ENCODE data around the gene TMEM92.

Gene TMEM92

GRCh38 chr17:50274142-50274896 is at the start of gene TMEM92:
Gene TMEM92, plus strand, starts transcription at chr17:50274466. Its CDS starts 36 bp downstream, at chr17:50274502.
- Histone ChIP-seq H3K4me2 (peak within 1 kb of the TSS; percentile 76 to 95 (median 92)), H3K9me3 (replicated peaks in 1 of 11) (no peaks in the 10 kb centered on the region), H4K20me1 (peaks cover 0 to 26% (median 0%) of the 10 kb centered on the region in 11 experiments; a peak in 3 of 22 replicates), H3K27ac (peak within 1 kb of the TSS in 3 of 11 experiments; percentile 31 to 50 (median 45); a peak in 4 of 22 replicates), H3K4me3 (peak within 1 kb of the TSS; percentile 46 to 73 (median 57)), H3K9ac (peak within 1 kb of the TSS; percentile 25 to 74 (median 62); a peak in 19 of 22 replicates), H3K27me3 (peaks cover 12 to 40% (median 32%) of the 10 kb centered on the region in 11 experiments; a peak in 17 of 22 replicates), H3K4me1 (peaks cover 22 to 70% (median 39%) of the 10 kb centered on the region in 10 experiments), H3K36me3 (peaks cover 0 to under 1% (median 0%) of the 10 kb centered on the region in 11 experiments; a peak in 2 of 22 replicates)
- no peak for TF ChIP-seq Cebpa-rat (IDR thresholded peaks at IDR 0.05)

DNA sequence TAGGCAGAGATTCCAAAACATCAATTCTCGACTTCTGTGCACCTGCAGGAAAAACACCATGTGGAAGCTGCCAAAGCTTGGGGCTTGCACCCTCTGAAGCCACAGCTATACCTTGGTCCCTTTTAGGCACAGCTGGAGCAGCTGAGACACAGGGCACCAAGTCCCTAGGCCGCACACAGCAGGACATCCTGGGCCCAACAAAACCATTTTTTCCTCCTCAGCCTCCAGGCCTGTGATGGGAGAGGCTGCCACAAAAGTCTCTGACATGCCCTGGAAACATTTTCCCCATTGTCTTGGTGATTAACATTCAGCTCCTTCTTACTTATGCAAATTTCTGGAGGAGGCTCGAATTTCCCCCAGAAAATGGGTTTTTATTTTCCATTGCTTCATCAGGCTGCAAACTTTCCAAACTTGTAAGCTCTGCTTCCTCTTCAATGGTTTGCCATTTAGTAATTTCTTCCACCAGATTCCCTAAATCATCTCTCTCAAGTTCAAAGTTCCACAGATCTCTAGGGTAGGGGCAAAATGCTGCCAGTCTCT is 48.5 kb upstream of the TMEM92 start:
- Histone ChIP-seq H3K27me3 (peaks cover 0 to under 1% (median 0%) of the 10 kb centered on the region in 11 experiments; a peak in 1 of 22 replicates), H3K27ac (no peak overlapping the region), H3K9ac (no peak overlapping the region), H3K4me1 (peaks cover 14 to 23% (median 17%) of the 10 kb centered on the region in 10 experiments), H3K36me3 (no peaks in the 10 kb centered on the region), H3K4me2 (no peak overlapping the region), H4K20me1 (no peaks in the 10 kb centered on the region), H3K9me3 (replicated peaks in 1 of 11) (peaks cover 40 to 51% (median 45%) of the 10 kb centered on the region in 11 experiments), H3K4me3 (no peak overlapping the region)
- TF ChIP-seq Cebpa-rat (IDR thresholded peaks at IDR 0.05) = no peak

DNA sequence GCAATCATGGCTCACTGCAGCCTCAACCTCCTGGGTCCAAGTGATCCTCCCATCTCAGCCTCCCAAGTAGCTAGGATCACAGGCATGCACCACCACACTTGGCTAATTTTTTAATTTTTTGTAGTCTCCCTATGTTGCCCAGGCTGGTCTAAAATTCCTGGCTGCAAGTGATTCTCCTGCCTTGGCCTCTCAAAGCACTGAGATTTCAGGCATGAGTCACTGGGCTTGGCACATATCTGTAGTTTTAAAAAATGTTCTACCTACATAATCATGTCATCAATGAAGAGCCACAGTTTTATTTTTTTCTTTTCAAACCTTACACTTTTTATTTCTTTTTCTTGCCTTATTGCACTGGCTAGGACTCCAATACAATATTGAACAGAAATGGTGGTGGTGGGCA is 39.7 kb upstream of the TMEM92 start:
- Histone ChIP-seq H3K27me3 (no peaks in the 10 kb centered on the region), H3K27ac (no peak overlapping the region), H4K20me1 (no peaks in the 10 kb centered on the region), H3K9me3 (replicated peaks in 1 of 11) (peaks cover 22 to 40% (median 30%) of the 10 kb centered on the region in 11 experiments), H3K4me1 (peaks cover 0 to 10% (median 7%) of the 10 kb centered on the region in 10 experiments; a peak in 15 of 20 replicates), H3K4me3 (no peak overlapping the region), H3K9ac (no peak overlapping the region), H3K36me3 (no peaks in the 10 kb centered on the region), H3K4me2 (no peak overlapping the region)
- TF ChIP-seq Cebpa-rat (IDR thresholded peaks at IDR 0.05) = no peak

DNA sequence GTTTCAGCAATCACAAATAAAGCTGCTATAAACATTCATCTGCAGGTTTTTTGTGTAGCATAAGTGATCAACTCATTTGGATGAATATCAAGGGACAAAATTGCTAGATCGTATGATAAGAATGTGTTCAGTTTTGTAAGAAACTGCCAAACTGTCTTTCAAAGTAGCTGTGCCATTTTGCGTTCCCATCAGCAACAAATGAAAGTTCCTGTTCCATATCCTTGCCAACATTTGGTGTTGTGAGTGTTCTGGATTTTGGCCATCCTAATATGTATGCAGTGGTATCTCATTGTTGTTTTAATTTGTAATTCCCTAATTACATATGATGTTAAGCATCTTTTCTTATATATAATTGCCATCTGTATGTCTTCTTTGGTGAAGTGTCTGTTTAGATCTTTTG is 36.4 kb upstream of the TMEM92 start:
- no peak for TF ChIP-seq Cebpa-rat (IDR thresholded peaks at IDR 0.05)
- Histone ChIP-seq H3K4me2 (no peak overlapping the region), H3K4me1 (peaks cover 0 to 16% (median 11%) of the 10 kb centered on the region in 10 experiments; a peak in 17 of 20 replicates), H3K4me3 (no peak overlapping the region), H3K9ac (no peak overlapping the region), H4K20me1 (no peaks in the 10 kb centered on the region), H3K9me3 (replicated peaks in 1 of 11) (peaks cover 15 to 24% (median 20%) of the 10 kb centered on the region in 11 experiments), H3K27me3 (no peaks in the 10 kb centered on the region), H3K27ac (no peak overlapping the region), H3K36me3 (no peaks in the 10 kb centered on the region)

GRCh38 chr17:50238601-50239280 is 35.5 kb upstream of the TMEM92 start:
- Histone ChIP-seq H3K27me3 (no peaks in the 10 kb centered on the region), H3K9me3 (replicated peaks in 1 of 11) (peaks cover 10 to 16% (median 13%) of the 10 kb centered on the region in 11 experiments), H3K4me2 (peak overlapping the region in 6 of 11 experiments; percentile 4 to 32 (median 18); a peak in 3 of 22 replicates), H3K27ac (no peak overlapping the region), H3K4me1 (peaks cover 0 to 16% (median 11%) of the 10 kb centered on the region in 10 experiments; a peak in 17 of 20 replicates), H3K9ac (no peak overlapping the region), H4K20me1 (no peaks in the 10 kb centered on the region), H3K4me3 (no peak overlapping the region), H3K36me3 (no peaks in the 10 kb centered on the region)
- TF ChIP-seq Cebpa-rat (IDR thresholded peaks at IDR 0.05) = no peak

GRCh38 chr17:50239937-50240336 is 34.3 kb upstream of the TMEM92 start:
- no peak for TF ChIP-seq Cebpa-rat (IDR thresholded peaks at IDR 0.05)
- peak overlapping the region in 2 of 11 experiments; percentile 4 to 23; a peak in 1 of 22 replicates for H3K4me2 ChIP-seq
- no peak overlapping the region for H3K27ac ChIP-seq
- peaks cover 0 to 5% (median under 1%) of the 10 kb centered on the region in 11 experiments; a peak in 12 of 22 replicates for H3K9me3 ChIP-seq (replicated peaks in 1 of 11)
- no peaks in the 10 kb centered on the region for H3K27me3 ChIP-seq
- H3K9ac ChIP-seq = no peak overlapping the region
- H3K4me1 ChIP-seq = peaks cover 0 to 16% (median 11%) of the 10 kb centered on the region in 10 experiments; a peak in 17 of 20 replicates
- H3K36me3 ChIP-seq = no peaks in the 10 kb centered on the region
- no peaks in the 10 kb centered on the region for H4K20me1 ChIP-seq
- H3K4me3 ChIP-seq = no peak overlapping the region

GRCh38 chr17:50240851-50241250 is 33.4 kb upstream of the TMEM92 start:
- no peak for TF ChIP-seq Cebpa-rat (IDR thresholded peaks at IDR 0.05)
- Histone ChIP-seq H3K4me3 (no peak overlapping the region), H3K36me3 (no peaks in the 10 kb centered on the region), H3K4me2 (no peak overlapping the region), H3K27me3 (no peaks in the 10 kb centered on the region), H3K9ac (no peak overlapping the region), H3K9me3 (replicated peaks in 1 of 11) (no peaks in the 10 kb centered on the region), H3K4me1 (peaks cover 0 to 16% (median 11%) of the 10 kb centered on the region in 10 experiments; a peak in 17 of 20 replicates), H4K20me1 (no peaks in the 10 kb centered on the region), H3K27ac (no peak overlapping the region)

DNA sequence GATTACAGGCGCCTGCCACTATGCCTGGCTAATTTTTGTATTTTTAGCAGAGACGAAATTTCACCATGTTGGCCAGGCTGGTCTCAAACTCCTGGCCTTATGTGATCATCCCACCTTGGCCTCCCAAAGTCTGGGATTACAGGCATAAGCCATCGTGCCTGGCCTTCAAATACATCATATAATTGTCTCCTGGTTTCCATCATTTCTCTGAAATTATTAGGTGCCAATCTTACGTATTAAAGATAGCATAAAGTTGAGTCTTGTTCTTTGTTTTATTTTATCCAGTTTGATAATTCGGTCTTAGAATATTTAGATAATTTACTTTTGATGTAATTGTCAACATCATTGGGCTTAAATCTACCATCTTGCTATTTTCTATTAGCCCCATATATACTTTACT is 32.8 kb upstream of the TMEM92 start:
- Histone ChIP-seq H3K4me3 (no peak overlapping the region), H3K4me2 (no peak overlapping the region), H3K27ac (no peak overlapping the region), H3K36me3 (no peaks in the 10 kb centered on the region), H3K27me3 (no peaks in the 10 kb centered on the region), H3K9me3 (replicated peaks in 1 of 11) (no peaks in the 10 kb centered on the region), H3K4me1 (peaks cover 0 to 16% (median 11%) of the 10 kb centered on the region in 10 experiments; a peak in 17 of 20 replicates), H3K9ac (no peak overlapping the region), H4K20me1 (no peaks in the 10 kb centered on the region)
- TF ChIP-seq Cebpa-rat (IDR thresholded peaks at IDR 0.05) = no peak

- Histone ChIP-seq H3K27me3 (no peaks in the 10 kb centered on the region), H3K4me3 (no peak overlapping the region), H4K20me1 (no peaks in the 10 kb centered on the region), H3K27ac (no peak overlapping the region), H3K9ac (no peak overlapping the region), H3K9me3 (replicated peaks in 1 of 11) (peaks cover 22 to 29% (median 26%) of the 10 kb centered on the region in 11 experiments), H3K4me2 (no peak overlapping the region), H3K4me1 (peaks cover 0 to 7% (median 2%) of the 10 kb centered on the region in 10 experiments; a peak in 9 of 20 replicates), H3K36me3 (no peaks in the 10 kb centered on the region)
- no peak for TF ChIP-seq Cebpa-rat (IDR thresholded peaks at IDR 0.05)
Observed at GRCh38 chr17:50244771-50245170, 29.5 kb upstream of the TMEM92 start.
